HepG2 (cell line): ENCODE data around the gene AHR. TPM values are rescaled to one million over a fixed set of nuclear protein-coding genes. Genes with fewer than 3 reads are reported as not detected.

Source experiments
- ATAC-seq: fragments of 200-7000 bp; cut with Tn5 transposase; 3 replicates; pipeline ENCODE4 v1.9.1; 2020; ENCODE audit warnings: mild to moderate bottlenecking, moderate library complexity
- BruUV-seq: library from RNA; stranded (reverse); fragments of 400-500 nt; replicated peaks from 2 replicates; lab custom pipeline; 2021; lab: Mats Ljungman, UMichigan
- CTCF ChIA-PET: fragments of 300-600 bp; formaldehyde crosslinking; extraction: SDS; loops from one replicate; lab custom pipeline; 2021; ENCODE audit warnings: low total read pairs, inconsistent platforms, low intra/inter-chr PET ratio; lab: Yijun Ruan, JAX
- POLR2A ChIA-PET: fragments of 350-600 bp; sonication (Branson Sonifier 250); formaldehyde crosslinking; loops from one replicate; lab custom pipeline; 2020; ENCODE audit warnings: antibody characterized with exemption, inconsistent platforms; lab: Yijun Ruan, JAX
- DNase-seq: peaks from one replicate; pipeline ENCODE4 v3.0.0-alpha.2; 2015; ENCODE audit warnings: low spot score
- FAIRE-seq: peaks from 3 replicates; lab custom pipeline; 2011; peaks lifted over from hg19 to GRCh38; lab: Jason Lieb, UNC
- H2AFZ ChIP-seq: one replicate; pipeline ENCODE4 v1.6.1; 2011; ENCODE audit warnings: low read length, inconsistent platforms
- H3K27ac ChIP-seq: fragments of 300-600 bp; 3 replicates; pipeline ENCODE4 v1.8.0; 2011; ENCODE audit warnings: mixed run types, mild to moderate bottlenecking, mixed read lengths, low read length, inconsistent platforms; ENCODE audit not compliant: insufficient read depth; ENCODE audit errors: extremely low read length
- H3K27me3 ChIP-seq, 2 experiments: fragments of 200-600 bp in 1 of 2; 2 replicates in 1 of 2; 3 replicates in 1 of 2; pipeline versions ENCODE4 v1.6.0 to v1.8.0; 2011; ENCODE audit warnings: low read length in 2 of 2, mild to moderate bottlenecking in 2 of 2, moderate library complexity in 2 of 2, inconsistent platforms in 1 of 2; ENCODE audit not compliant: insufficient read depth in 2 of 2, control insufficient read depth in 1 of 2
- H3K36me3 ChIP-seq, 2 experiments: fragments of 200-600 bp in 1 of 2; replicated peaks in 1 of 2; 2 replicates in 1 of 2; 3 replicates in 1 of 2; pipeline versions ENCODE4 v1.5.1 to v1.8.0; 2011; ENCODE audit warnings: low read length in 2 of 2, inconsistent platforms in 1 of 2; ENCODE audit not compliant: insufficient read depth in 2 of 2, control insufficient read depth in 1 of 2
- H3K4me1 ChIP-seq: 2 replicates; pipeline ENCODE4 v1.5.1; 2012; ENCODE audit warnings: low read length, inconsistent platforms; ENCODE audit not compliant: insufficient read depth
- H3K4me2 ChIP-seq: 2 replicates; pipeline ENCODE4 v1.6.0; 2011; ENCODE audit warnings: low read depth, low read length, inconsistent platforms
- H3K4me3 ChIP-seq, 3 experiments: fragments of 200-600 bp in 1 of 3; sonication (generic), shearing (Covaris generic) in 1 of 3; replicated peaks in 1 of 3; 2 replicates each; pipeline ENCODE4 v1.5.1; 2011 to 2016; ENCODE audit warnings: low read length in 3 of 3, inconsistent platforms in 2 of 3, low read depth in 2 of 3, mild to moderate bottlenecking in 2 of 3, control low read depth in 1 of 3, mixed read lengths in 1 of 3; ENCODE audit not compliant: insufficient read depth in 1 of 3
- H3K79me2 ChIP-seq: one replicate; pipeline ENCODE4 v1.6.1; 2011; ENCODE audit warnings: low read length, inconsistent platforms; ENCODE audit not compliant: insufficient read depth
- H3K9ac ChIP-seq: 2 replicates; pipeline ENCODE4 v1.6.0; 2011; ENCODE audit warnings: mild to moderate bottlenecking, low read depth, low read length, inconsistent platforms; ENCODE audit not compliant: insufficient read depth
- H3K9me3 ChIP-seq: 2 replicates; pipeline ENCODE4 v1.5.1; 2012; ENCODE audit warnings: mild to moderate bottlenecking, low read length
- H4K20me1 ChIP-seq: 2 replicates; pipeline ENCODE4 v1.6.0; 2011; ENCODE audit warnings: inconsistent platforms, mild to moderate bottlenecking, low read length, moderate library complexity; ENCODE audit not compliant: insufficient read depth
- HNF1A ChIP-seq, 2 experiments: sonication (generic) in 1 of 2; formaldehyde crosslinking in 1 of 2; IDR thresholded peaks; 2 replicates each; pipeline versions ENCODE4 v1.4.0 to v1.6.1; 2016 to 2020; ENCODE audit warnings: borderline replicate concordance in 1 of 2, low read depth in 1 of 2, mild to moderate bottlenecking in 1 of 2, missing genetic modification reagents in 1 of 2
- KLF9 ChIP-seq: IDR thresholded peaks from 2 replicates; pipeline ENCODE4 v1.6.1; 2016; ENCODE audit warnings: low read depth
- ZFP41 ChIP-seq: sonication (generic); formaldehyde crosslinking; IDR thresholded peaks from 2 replicates; pipeline ENCODE4 v1.4.0; 2020; ENCODE audit warnings: mild to moderate bottlenecking, missing genetic modification reagents, borderline replicate concordance
- ZNF205 ChIP-seq: IDR thresholded peaks from 2 replicates; pipeline ENCODE4 v1.6.1; 2018; ENCODE audit warnings: missing biosample characterization, missing genetic modification reagents
- WGBS: methylation state at CpG from one replicate; pipeline ENCODE4 v1.1.6; 2017; ENCODE audit warnings: low lambda C conversion rate; 5-methylcytosine and 5-hydroxymethylcytosine counted together
- in situ Hi-C: cut with HindIII; loops from 2 replicates; pipeline ENCODE4 v1.10.0; 2017; ENCODE audit warnings: low pct_unique_long_range_greater_than_20kb; ENCODE audit not compliant: extremely low pct_ligation_motif_present
- intact Hi-C: fragments of 100-400 bp; cut with micrococcal nuclease; formaldehyde crosslinking; loops from one replicate; pipeline ENCODE4 v1.10.0; 2022; ENCODE audit not compliant: unreplicated experiment
- polyA plus RNA-seq, 8 experiments: library from polyadenylated mRNA; depleted of rRNA in 3 of 8; stranded (reverse) in 7 of 8; unstranded in 1 of 8; fragments of >200 nt; fragmentation: Illumina TruSeq in 4 of 8; extraction: Trizol in 4 of 8; gene quantifications; 2 replicates each; pipeline versions ENCODE4 v1.2.1 to v1.2.3, GENCODE V29; 2011 to 2016; ENCODE audit warnings: low read depth in 4 of 8, missing spikeins in 1 of 8, mixed read lengths in 1 of 8; ENCODE audit not compliant: insufficient read depth in 1 of 8
- total RNA-seq, 5 experiments: library from RNA; depleted of rRNA; stranded (reverse); fragments of >200 nt; fragmentation: Illumina TruSeq; extraction: Trizol; gene quantifications; 2 replicates each; pipeline ENCODE4 v1.2.3, GENCODE V29; 2016; ENCODE audit warnings: low read depth in 1 of 5

Gene AHR
- total and polyA plus RNA-seq, 2 of the 13 experiments (the other 11 are each of a cell fraction or from before 2014, with no cell fraction given): 9.0 to 31.3 TPM

- TF ChIP-seq HNF1A (IDR thresholded peaks at IDR 0.05; ENCODE audit: low read depth): peak; percentile 61; the same call in 1 of the 2 replicates
- TF ChIP-seq HNF1A (CRISPR knock-in tag; IDR thresholded peaks at IDR 0.05; ENCODE audit: borderline replicate concordance): no peak
These were observed 9.7 kb downstream of the AHR start (continued) for GRCh38 chr7:17307969-17308648.

DNA sequence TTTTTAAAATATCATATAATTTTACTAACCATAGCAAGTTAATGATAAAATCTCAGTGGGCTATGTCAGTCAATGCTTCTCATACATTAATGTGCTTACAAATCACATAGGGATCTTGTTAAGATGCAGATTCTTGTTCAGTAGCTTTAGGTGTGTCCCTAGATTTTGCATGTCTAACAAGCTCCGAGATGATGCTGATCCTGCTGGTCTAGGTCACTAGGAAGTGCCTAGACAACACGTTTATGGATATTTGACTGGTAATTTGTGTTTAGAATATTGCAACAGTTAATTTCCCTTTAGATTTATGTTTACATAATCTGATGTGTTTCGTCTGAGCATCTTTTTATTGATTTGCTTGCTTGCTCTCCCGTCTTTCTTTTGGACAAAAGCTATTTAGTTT lies 12.7 kb downstream of the AHR start:
- ChIA-PET CTCF (no interaction called here), POLR2A (no interaction called here)
- Histone ChIP-seq H3K36me3 (peaks cover 4 to 24% of the 10 kb centered on the region in 2 experiments), H3K9ac (no peak overlapping the region), H3K27ac (no peak overlapping the region), H3K4me3 (no peak overlapping the region), H3K4me2 (no peak overlapping the region), H2AFZ (no peak overlapping the region)
- in situ Hi-C loops: no loop called here
- no peak for ATAC-seq
- no TSS peak for BruUV-seq
- TF ChIP-seq ZFP41 (CRISPR knock-in tag) (no peak), ZNF205 (CRISPR knock-in tag) (no peak), KLF9 (CRISPR knock-in tag) (no peak)
- TF ChIP-seq, all 625 proteins: peak for 0
- H3K79me2 ChIP-seq: peaks cover 74% of the 10 kb centered on the region
- H3K9me3 ChIP-seq: no peaks in the 10 kb centered on the region
- H3K4me1 ChIP-seq: peaks cover 27% of the 10 kb centered on the region
- no peak for FAIRE-seq
- DNase-seq: no peak
- intact Hi-C loops: no loop called here
- H3K27me3 ChIP-seq: no peaks in the 10 kb centered on the region
- peaks cover 33% of the 10 kb centered on the region for H4K20me1 ChIP-seq
- WGBS: 95% methylated on average over 4 of the region's 4 CpGs
